NOMO-1 treated with DMSO at 0.1 percent for 48 hours (cell line): ENCODE results near the gene PRICKLE1.

ENCODE experiments used
- DNase-seq: peaks from one replicate; lab custom pipeline; 2025; ENCODE audit not compliant: unreplicated experiment; lab: John Stamatoyannopoulos, UW

The PRICKLE1 gene

DNA sequence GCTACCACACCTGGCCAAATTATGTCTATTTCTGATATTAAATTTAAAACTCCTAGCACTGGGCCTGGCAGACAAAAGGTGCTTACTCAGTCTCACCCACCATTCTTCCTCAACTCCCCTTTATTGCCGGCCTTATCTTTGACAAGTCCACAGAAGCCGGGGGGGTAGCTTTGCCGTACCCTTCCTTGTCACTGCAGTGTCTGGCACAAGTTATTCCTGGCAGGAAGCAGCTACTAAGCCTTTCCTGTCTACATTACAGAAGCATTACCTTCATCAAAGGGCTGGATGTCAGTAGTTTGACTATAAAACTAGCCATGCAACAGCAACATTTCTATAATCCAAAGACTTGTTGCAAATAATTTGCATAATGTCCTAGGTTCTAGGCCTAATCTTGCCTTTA, 127.1 kb downstream of the PRICKLE1 start:
- no peak for DNase-seq

GRCh38 chr12:42459336-42459847, 130.2 kb downstream of the PRICKLE1 start:
- DNase-seq: no peak

GRCh38 chr12:42458575-42458974, 131.0 kb downstream of the PRICKLE1 start:
- no peak for DNase-seq

DNA sequence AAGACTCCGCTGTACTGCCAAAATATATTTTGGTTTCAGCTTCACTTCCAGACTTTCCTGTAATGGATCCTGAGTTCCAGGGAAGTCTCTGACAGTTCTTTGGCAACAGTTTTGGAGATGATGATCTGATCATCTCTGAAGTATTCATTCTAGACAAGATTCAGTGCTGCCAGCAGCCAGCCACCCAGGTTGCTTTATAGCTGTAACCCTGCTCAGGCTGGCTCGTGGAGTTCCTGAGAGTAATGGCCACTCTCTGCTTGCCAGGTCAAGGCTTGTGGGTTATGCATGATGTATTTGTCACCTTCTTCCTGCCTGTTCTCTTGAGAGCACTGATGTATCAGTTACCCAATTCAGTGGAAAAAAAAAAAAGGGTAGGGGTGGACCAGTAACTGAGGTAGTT, 139.3 kb downstream of the PRICKLE1 start:
- DNase-seq: no peak

DNA sequence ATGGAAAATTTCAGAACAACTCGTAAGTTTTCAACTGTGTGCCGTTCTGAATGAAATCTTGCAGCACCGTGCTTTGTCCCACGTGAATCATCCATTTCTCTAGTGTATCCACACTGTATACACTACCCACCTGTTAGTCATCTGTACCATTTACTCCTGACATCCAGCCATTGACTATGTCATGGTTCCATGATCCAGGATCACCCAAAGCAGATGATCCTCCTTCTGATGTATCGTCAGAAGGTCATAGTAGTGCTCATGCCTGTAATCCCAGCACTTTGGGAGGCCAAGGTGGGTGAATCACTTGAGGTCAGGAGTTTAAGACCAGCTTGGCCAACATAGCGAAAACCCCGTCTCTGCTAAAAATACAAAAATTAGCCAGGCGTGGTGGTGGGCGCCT, 140.7 kb downstream of the PRICKLE1 start:
- no peak for DNase-seq

DNA sequence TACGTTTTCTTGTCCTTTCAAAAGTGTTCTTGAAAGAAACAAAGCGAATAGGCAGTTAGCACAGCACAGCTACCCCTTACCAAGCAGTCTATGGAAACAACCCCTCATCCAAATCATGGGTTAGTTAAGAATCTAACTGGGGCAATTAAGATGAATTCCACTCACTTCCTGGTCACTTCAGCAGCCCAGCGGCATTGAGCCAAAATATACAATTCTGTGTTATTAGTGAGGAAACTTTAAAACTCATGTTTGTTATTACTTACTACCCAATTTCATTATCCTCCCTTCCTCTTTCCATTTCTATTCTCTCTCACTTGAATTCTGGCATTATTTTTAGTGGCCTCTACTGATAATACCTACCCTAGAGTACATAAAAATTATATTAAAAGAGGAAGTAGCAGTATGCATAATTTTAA, 142.2 kb downstream of the PRICKLE1 start:
- DNase-seq: peak; percentile 14

DNA sequence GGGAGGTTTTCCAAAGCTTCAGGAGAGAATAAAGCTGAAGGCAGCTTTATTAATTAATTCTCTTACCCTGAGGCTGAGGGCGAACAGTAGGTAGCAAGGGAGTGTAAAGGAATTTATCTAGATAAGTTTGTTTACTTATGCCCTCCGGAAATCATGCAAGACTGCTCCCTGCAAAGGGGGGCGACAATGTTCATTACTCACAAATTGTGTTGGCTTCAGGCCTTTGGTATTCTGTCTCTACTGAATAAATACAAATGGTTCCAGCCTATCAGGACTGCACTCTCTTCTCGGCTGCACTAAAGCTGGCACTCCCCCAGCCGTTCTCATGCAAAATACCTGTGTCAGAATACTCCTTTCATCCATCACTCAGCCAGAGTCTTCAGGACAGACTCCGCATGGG, 142.8 kb downstream of the PRICKLE1 start:
- no peak for DNase-seq

DNA sequence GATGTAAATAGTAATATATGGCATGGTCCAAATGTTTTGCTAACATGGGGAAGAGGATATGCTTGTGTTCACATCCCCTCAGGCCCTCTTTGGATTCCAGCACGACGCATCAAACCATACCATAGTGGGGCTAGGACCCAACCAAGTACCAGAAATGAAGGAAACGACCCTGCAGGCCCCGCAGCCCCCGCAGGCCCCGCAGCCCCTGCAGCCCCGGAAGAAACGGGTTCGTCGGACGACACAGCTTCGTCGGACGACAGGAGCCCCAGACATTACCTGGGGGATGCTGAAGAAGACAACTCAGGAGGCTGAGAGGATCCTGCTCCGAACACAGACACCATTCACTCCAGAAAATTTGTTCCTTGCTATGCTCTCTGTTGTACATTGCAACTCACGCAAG, 143.7 kb downstream of the PRICKLE1 start:
- no peak for DNase-seq

DNA sequence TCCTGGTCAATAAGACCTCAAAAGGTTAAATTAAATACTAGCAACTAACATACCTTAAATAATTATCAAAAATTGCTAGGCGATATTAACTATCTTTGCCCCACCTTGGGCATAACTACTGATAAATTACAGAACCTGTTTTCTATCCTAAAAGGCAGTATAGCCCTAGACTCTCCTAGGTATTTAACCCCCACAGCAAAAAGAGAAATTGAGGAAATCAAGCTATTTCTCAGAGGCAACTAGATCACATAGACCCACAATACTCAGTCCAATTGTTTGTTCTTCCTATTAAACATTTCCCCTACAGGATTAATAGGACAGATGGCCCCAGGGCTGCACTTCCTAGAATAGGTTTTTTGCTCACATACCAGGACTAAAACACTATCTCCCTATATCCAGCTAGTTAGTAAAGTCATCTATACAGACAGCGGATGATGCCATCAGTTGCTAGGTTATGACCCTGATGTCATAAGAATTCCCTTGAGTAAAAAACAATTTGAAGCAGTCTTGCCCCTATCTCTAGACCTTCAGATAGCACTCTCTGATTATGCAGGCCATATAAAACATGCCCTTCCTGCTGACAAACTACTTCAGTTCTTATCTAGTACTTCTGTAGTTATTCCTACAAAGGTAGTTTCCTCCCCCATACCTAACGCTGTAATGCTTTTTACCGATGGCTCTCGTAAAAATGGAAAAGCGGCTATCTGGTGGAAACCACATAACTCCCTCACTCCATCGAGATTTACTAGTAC, 145.2 kb downstream of the PRICKLE1 start:
- no peak for DNase-seq

DNA sequence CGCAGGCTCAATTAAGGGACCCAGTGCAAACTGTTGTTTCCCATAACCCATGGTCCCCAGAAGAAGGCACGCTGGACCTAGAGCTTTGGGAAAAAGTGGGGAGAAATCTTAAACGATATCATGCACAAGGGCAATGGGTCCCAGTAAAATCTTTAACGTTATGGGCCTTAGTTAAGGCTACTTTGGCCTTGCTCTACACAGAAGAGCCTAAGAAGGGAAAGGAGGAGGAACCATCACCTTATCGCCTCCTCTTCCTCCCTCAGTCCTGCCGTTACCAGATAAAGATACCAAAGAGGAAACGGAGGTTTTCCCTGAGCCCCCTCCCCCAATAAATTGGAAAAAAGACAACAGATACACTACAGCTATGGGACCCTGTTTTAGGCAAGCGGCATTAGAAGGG, 146.7 kb downstream of the PRICKLE1 start:
- DNase-seq: no peak

GRCh38 chr12:42442311-42442759, 147.2 kb downstream of the PRICKLE1 start:
- no peak for DNase-seq

GRCh38 chr12:42440608-42441007, 148.9 kb downstream of the PRICKLE1 start:
- DNase-seq: no peak

DNA sequence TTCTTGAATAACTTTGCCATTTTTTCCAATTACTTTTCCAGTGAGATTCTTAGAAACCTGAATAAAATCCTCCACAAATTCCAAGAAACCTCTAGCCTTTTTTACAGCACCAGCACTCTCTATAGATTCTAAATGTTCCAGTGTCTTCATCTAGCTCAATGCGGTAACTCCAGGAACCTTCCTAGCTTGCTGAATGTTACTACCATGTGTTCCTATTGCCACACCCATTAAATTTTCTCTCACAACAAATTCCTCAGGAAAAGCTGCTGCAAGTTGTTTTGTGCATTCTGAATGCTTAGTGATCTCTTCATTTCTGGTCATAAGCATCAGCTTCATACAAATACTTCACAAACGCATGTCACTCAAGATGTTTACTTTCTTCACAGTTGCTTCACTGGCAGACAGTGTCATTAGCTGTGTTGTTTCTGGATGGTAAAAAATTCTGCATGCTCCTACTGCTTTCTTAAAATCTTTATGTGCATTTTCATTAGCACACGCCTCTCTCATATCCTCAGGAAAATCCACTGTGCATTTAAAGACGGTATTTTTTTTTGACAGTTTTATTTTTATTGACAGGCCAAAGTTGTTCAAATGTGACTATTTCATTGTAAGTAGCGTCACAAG, 156.9 kb downstream of the PRICKLE1 start:
- DNase-seq: no peak

DNA sequence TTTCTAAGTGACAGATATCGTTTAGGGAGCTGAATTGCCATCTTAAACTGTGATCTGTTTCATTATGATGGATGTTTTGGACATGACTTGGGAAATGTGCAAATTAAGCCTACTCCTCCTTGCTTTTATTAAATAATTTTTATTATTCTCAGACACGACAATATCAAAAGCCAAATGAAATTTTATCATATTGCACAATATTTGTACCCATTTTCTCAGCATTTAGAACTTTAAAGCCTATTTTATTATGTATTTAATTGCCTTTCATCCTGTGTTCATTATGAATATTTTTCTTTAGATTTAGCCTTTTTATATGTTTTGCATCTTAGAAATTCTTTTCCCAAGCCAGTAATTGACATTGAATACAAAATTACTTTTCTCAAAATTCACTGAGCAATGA, 160.7 kb downstream of the PRICKLE1 start:
- DNase-seq: no peak

DNA sequence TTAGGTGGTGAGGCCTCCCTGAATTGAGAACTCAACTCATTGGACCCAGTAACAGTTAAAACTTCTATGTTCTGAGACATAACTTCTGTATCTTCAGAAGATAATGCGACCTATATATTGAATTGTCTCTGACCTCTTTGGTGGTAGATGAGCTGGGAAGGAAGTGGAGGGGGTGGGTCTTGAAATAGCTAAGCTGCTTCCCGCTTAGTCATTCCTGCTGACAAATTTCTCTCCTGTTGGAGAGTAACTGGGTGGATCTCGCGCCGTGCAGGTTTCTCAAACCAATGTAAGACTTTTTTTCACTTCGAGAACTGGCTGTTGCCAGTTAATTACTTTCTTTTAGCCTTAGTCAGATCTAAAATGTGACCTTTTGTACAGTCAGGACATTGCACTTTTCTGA, 162.8 kb downstream of the PRICKLE1 start:
- no peak for DNase-seq

DNA sequence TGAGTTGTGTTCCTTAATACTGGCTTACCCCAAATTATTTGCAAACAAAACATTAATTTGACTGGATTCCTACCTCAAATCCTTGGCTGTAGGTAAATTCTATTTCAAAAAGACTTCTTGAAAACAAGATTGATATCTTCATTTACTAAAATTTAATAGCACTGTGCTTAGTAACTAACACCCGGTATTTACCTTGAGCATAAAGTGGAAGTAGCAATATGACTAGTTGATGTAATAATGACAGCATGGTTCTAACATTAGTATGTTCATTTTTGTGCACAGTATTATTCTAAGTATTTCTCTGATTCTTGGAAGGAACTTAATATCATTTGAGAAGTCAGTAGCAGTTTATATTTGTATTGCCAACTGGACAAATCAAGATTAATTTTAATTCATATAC, 166.8 kb downstream of the PRICKLE1 start:
- DNase-seq: no peak

DNA sequence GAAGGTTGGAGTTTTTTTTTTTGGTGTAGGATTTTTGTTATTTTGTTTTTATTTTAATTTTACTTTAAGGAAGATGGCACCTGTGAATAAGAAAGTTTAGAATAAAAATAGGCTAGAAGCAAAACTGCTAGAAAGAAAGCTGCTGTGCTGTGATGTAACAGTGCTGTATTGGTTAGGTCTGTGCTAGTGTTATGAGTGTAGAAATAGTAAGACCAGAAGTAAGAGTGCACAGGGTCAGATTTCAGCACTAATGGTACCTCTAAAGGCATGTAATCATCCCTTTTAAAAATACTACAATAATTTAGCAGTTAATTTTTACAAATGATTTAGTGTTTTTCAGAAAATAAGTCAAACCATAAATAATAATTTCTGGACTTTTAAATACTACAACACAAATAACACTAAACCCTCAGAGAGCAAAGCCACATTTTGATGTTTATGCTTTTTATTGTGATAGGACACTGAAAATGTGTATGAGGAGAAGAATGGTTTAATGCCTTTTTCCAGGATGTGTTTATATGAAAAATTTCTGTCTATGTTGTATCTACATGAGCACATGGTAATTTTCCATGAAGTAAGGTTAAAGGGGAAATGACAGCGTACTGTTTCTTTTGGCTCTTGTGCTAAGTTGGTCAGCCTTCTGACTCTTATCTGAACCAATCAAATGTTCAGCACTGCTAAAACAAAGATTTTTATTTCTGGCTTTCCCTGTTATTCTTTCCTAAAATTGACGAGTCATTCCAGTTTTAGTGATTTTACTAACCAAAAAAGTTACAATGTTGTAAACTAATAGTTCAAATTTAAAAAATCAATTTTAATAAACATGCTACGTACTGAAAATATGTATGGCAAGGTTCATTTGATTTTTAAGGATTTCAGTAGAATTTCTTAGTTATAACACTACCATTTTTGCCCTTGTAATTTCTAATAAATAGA, 167.4 kb downstream of the PRICKLE1 start:
- DNase-seq: no peak

GRCh38 chr12:42420395-42420794, 169.2 kb downstream of the PRICKLE1 start:
- DNase-seq: no peak

DNA sequence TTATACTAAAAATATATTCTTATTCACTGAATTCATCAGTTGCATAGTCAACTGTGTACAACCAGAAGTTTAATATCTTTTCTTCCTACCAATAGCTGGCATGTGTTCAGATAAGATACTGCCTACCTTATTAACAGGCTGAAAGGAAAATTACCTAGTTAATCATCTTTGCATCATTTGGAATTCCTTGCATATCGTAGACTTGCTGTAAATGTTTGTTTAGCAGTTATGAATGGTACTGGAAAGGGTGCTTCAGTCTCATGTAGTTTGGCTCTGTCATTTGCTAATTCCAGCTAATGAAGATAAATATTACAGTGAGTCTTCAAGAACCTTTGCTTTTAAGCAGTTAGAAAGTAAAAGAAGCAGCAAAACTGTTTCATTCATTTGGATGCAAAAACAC, 179.2 kb downstream of the PRICKLE1 start:
- DNase-seq: no peak

- DNase-seq: no peak
These were observed 180.1 kb downstream of the PRICKLE1 start for GRCh38 chr12:42409471-42409870.

GRCh38 chr12:42407306-42407705, 182.2 kb downstream of the PRICKLE1 start:
- no peak for DNase-seq
